Astrocyte of the spinal cord (primary cell): ENCODE data around the gene KIF17.

Experiments
- DNase-seq: peaks from one replicate; pipeline ENCODE4 v3.0.0; 2011; ENCODE audit warnings: low read depth, low spot score
- H3K4me3 ChIP-seq: 2 replicates; pipeline ENCODE4 v1.5.1; 2011; ENCODE audit warnings: low read depth, mild to moderate bottlenecking, low read length, moderate library complexity
- CTCF ChIP-seq: IDR thresholded peaks from 2 replicates; pipeline ENCODE4 v1.5.1; 2012; ENCODE audit warnings: low read depth, mild to moderate bottlenecking, low read length, inconsistent platforms
- in situ Hi-C: cut with HindIII; loops from 2 replicates; pipeline ENCODE4 v1.10.0; 2017; ENCODE audit warnings: low sequenced_read_pairs

The KIF17 gene

GRCh38 chr1:20728371-20729154 is 10.8 kb upstream of the KIF17 start:
- H3K4me3 ChIP-seq: no peak overlapping the region
- in situ Hi-C loops: no loop called here
- no peak for DNase-seq
- TF ChIP-seq CTCF: no peak

GRCh38 chr1:20727746-20728316 is 10.0 kb upstream of the KIF17 start:
- in situ Hi-C loops: no loop called here
- no peak overlapping the region for H3K4me3 ChIP-seq
- peak; percentile 30 for TF ChIP-seq CTCF
- no peak for DNase-seq

GRCh38 chr1:20726932-20727745 is 9.3 kb upstream of the KIF17 start:
- in situ Hi-C loops: no loop called here
- no peak overlapping the region for H3K4me3 ChIP-seq
- no peak for TF ChIP-seq CTCF
- no peak for DNase-seq

GRCh38 chr1:20726118-20726911 is 8.5 kb upstream of the KIF17 start:
- DNase-seq: no peak
- TF ChIP-seq CTCF: no peak
- in situ Hi-C loops: no loop called here
- H3K4me3 ChIP-seq: no peak overlapping the region

- H3K4me3 ChIP-seq: no peak overlapping the region
- DNase-seq: peak; percentile 53
- no peak for TF ChIP-seq CTCF
- in situ Hi-C loops: no loop called here
Measured at GRCh38 chr1:20725189-20726117, 7.6 kb upstream of the KIF17 start.
